Activated CD4-positive, alpha-beta T cell treated with anti-CD3 and anti-CD28 coated beads, Interleukin-2, amount 50 U/mL, for 24 hours (primary cell): ENCODE measurements around the gene USB1.
"Not testable (repeated sequence)": the region's sequence is repeated elsewhere in the genome, so short reads cannot be mapped to it uniquely, and the experiment has no call there.

ENCODE experiments used
- DNase-seq, 2 donors: peaks; one replicate each; pipeline ENCODE4 v3.0.0-alpha.2; 2020; ENCODE audit warnings: low read depth in 1 of 2, low spot score in 1 of 2

Gene USB1

DNA sequence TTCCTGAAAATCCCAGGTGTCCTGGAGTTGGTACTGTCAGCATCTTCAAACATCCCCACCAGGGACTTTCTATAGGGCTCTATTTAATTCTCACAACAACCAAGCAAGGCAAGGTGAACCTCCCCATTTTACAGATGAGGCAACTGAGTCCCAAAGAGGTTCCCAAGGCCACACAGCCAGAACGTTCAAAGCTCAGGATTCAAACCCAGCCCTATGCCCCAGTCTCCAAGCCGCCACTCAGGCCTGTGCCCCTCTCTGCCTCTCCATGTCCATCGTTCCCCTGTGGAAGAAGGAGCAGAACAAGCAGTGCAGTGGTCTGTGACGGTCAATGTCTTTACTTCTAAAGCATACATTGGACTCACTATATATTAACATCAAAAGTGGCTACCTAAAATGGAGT, 6.8 kb upstream of the USB1 start:
- DNase-seq: no peak

DNA sequence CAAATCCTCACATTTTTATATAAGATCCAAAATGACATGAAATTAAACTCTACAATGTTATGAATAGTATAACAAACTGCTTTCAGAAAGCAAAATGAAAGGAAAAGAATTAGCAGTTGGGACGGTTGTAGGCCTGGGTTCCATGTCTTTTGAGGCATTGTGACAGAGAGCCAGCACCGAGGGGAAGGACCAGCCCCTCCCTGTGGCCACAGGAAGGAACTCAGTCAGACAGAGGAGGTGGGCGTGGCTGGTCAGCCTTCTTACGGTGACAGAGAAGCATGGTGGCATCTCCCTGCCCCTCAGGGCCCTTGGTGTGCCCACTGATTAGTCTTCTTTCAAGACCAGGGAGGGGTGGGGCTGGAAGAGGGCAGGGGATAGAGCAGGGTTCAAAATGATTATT, 6.4 kb upstream of the USB1 start:
- DNase-seq: no peak

GRCh38 chr16:57995721-57996405, 5.3 kb upstream of the USB1 start:
- DNase-seq: no peak

DNA sequence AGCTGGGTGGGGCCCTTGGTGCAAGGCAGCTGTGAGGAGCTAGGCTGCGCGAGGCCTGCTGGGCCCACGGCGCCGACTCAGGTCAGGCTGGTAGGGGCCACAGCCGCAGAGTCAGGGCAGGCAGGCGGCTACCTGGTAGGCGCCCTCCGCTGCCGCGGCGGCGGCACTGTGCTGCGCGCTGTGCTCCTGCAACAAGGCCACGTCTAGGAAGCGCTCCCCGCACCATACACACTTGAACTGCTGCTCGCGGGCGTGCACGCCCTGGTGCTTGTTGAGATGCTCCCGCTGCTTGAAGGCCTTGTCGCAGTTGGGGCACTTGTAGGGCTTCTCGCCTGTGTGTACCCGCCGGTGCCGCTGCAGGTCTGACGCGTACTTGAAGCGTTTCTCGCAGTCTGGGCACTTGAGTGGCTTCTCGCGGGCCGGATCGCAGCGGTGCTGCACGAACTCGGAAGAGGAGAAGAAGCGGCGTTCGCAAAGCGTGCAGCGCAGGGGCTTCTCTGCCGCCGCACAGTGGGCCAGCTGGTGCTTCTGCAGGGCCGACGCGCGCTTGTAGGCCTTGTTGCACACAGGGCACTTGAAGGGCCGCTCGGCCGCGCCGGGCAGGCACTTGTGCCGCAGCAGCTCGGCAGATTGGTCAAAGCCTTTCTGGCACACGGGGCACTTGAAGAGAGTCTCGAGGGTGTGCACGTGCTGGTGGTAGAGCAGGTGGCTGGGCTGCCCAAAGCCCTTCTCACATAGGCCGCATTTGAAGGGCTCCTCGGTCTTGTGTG, 4.6 kb upstream of the USB1 start:
- DNase-seq: no peak

DNA sequence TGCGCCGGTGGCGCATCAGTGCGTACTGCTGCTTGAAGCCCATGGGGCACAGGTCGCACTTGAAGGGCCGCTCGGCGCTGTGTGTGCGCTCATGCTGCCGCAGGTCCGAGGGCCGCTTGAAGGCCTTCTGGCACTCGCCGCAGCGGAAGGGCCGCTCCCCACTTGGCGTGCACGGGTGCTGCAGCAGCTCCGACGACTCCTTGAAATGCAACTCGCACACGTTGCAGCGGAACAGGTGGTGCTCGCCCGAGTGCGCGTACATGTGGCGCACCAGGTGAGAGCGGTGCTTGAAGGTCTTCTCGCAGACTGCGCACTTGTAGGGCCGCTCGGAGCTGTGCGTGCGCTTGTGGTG, 4.1 kb upstream of the USB1 start:
- DNase-seq: no peak

GRCh38 chr16:57997528-57998265, 3.5 kb upstream of the USB1 start:
- no peak for DNase-seq

- DNase-seq: no peak
These were observed 2.7 kb upstream of the USB1 start for GRCh38 chr16:57998486-57998885.

DNA sequence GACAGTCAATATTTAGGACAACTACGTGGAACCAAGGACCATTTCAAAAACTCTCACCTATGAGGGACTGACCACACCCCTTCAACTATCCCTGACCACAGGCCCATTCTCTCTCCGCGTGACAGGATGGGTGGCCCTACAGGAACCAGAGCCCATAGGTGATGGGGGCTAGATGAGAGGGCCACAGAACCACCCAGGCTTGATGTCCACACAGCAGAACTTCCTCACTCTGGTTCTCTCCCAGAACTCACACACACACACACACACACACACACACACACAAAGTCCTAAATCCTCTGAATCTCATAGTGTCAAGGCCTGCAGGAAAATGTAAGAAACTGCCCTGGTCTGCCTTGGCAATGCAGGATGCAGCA, 2.2 kb upstream of the USB1 start:
- DNase-seq: no peak

DNA sequence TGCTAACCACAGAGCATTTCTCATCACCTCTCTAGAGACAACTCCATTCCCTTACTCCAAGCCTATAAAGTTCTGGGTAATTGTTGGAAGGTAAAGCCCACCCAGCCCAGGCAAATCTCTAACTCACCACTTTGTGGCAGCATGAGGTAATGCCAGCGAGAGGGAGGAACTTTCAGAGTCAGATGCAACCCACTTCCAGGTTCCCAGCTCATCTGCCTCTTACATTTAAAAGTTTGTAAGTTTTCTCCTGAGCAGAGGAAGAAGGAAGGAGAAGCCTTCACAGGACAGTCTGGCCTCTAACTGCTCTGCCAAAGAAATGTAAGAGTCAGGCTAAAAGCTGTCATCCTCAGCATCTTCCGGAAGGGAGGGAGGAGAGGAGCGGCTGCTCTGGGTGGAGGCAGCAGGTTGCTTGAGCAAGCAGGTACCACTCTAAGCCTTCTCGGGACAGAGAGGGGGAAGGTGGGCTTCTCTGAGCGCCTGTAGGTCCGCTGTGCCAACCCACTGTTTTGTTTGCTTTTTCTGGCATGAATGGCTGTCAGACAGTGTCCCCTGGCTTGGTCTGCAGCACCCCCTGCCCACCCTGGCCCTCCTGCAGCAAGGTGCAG, 1.7 kb upstream of the USB1 start:
- no peak for DNase-seq

GRCh38 chr16:57999971-58000705, 1.1 kb upstream of the USB1 start, which contains the start of gene ZNF319:
TSS of gene ZNF319 (minus strand) at chr16:58000672. CDS start at chr16:57998265, 2,407 bp downstream.
- no peak for DNase-seq

DNA sequence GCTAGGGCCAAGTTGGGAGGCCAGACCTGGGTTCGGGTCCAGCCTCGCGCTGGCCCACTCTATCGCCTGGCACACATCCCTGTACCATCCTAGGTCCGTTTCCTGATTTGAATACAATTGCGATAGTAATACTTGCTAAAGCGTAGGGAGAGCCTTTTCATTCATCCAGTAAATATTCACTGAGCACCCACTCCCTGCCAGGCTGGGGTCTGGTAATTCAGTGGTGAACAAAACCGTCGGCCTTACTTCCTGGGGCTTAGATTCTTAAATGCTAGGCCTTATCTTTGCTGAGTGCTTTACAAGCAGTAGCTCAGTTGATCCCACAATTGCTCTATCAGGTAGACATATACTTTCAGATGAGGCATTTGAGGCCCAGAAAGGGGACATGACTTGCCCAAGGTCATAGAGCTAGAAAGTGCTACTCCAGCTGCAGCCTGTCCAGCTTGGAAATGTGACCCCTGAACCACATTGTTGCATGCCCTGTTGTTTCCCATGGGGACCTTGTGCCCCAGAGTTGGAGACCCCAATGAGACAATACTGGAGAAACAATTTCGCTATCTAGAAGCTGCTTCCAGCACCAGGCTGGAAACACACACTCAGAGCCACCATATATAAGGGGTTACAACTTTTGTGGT, 691 bp downstream of the USB1 start:
- DNase-seq: no peak

DNA sequence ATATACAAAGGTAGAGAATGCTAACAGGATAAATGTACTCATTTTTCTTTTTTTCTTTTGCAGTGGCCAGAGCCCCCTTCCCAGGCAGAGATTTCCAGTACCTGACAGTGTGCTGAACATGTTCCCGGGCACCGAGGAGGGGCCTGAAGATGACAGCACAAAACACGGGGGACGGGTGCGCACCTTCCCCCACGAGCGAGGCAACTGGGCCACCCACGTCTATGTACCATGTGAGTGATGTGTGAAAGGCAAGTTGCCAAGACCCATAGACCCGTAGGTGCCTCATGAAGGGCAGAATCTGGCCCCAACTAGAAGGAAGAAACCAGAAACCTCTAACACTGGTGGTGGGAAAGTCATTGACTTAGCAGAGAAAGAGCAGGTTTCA, 1.2 kb downstream of the USB1 start:
- no peak for DNase-seq

DNA sequence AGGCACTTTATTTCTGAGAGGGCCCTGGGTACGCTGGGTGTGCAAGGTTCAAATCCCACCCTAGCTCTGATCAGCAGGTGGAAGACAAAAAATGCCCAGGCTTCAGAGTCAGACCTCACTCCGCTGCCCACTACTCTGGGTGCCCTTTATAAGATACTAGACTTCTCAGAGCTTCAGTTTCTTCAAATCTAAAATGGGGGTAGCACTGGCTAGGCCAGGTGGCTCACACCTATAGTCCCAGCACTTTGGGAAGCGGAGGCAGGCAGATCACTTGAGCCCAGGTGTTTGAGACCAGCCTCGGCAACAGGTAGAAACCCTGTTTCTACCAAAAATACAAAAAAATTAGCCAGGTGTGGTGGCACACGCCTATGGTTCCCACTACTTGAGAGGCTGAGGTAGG, 1.7 kb downstream of the USB1 start:
- DNase-seq: no peak

GRCh38 chr16:58004736-58005135, 3.5 kb downstream of the USB1 start:
- DNase-seq: not testable (repeated sequence)

- DNase-seq: no peak
These were observed 8.7 kb downstream of the USB1 start for GRCh38 chr16:58009856-58010416.

DNA sequence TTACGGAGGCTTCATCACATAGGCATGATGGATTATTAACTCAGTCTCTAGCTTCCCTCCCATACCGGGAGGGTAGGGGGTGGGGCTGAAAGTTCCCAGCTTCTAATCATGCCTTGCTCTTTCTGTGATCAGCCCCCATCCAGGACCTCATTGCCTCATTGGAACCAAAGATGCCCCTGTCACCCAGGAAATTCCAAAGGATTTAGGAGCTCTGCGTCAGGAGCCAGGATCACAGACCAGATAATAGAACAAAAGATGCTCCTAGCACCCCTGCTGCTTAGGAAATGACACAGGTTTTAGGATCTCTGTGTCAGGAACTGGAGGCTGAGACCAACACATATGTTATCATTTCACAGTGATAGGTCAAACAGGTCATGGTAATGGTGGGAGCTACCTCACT, 9.7 kb downstream of the USB1 start:
- no peak for DNase-seq

GRCh38 chr16:58011652-58012051, 10.4 kb downstream of the USB1 start:
- no peak for DNase-seq

- no peak for DNase-seq
These were observed 11.3 kb downstream of the USB1 start for GRCh38 chr16:58012481-58012880.

- DNase-seq: no peak
These were observed 12.2 kb downstream of the USB1 start for GRCh38 chr16:58013201-58013956.
